Activated naive CD8-positive, alpha-beta T cell treated with anti-CD3 and anti-CD28 coated beads, Interleukin-2, amount 10 ng/mL, durations not matched to agents 7 days and 5 days (primary cell): ENCODE results near the gene MARS1. TPM values are rescaled to one million over a fixed set of nuclear protein-coding genes. Genes with fewer than 3 reads are reported as not detected.
"Not testable (repeated sequence)": the region's sequence is repeated elsewhere in the genome, so short reads cannot be mapped to it uniquely, and the experiment has no call there.

Experiments used
- ATAC-seq: fragments of 150-1000 bp; cut with Tn5 transposase; one replicate; pipeline ENCODE4 v1.10.0; 2021; ENCODE audit warnings: low read depth, moderate library complexity
- POLR2A ChIA-PET: fragments of 350-600 bp; sonication (Branson Sonifier 250); formaldehyde crosslinking; loops from one replicate; lab custom pipeline; 2021; ENCODE audit warnings: antibody characterized with exemption; lab: Charles Lee
- DNase-seq: peaks from one replicate; pipeline ENCODE4 v3.0.0; 2021
- H3K27ac Mint-ChIP-seq: one replicate; pipeline ENCODE4 v1.8.0; 2022; ENCODE audit warnings: mild to moderate bottlenecking, mixed read lengths
- H3K27me3 Mint-ChIP-seq: one replicate; pipeline ENCODE4 v1.8.0; 2022; ENCODE audit warnings: mild to moderate bottlenecking, moderate library complexity, mixed read lengths
- H3K36me3 Mint-ChIP-seq: one replicate; pipeline ENCODE4 v1.8.0; 2021; ENCODE audit warnings: mild to moderate bottlenecking, mixed read lengths
- H3K4me1 Mint-ChIP-seq: one replicate; pipeline ENCODE4 v1.8.0; 2021; ENCODE audit warnings: mixed read lengths
- H3K4me3 Mint-ChIP-seq: one replicate; pipeline ENCODE4 v1.8.0; 2022; ENCODE audit warnings: mild to moderate bottlenecking, moderate library complexity, mixed read lengths
- H3K9me3 Mint-ChIP-seq: one replicate; pipeline ENCODE4 v1.8.0; 2021; ENCODE audit warnings: mixed read lengths
- total RNA-seq, 2 experiments: library from RNA; stranded (reverse); gene quantifications; one replicate each; pipeline ENCODE4 v1.2.3, GENCODE V29; 2021

MARS1 gene
- total RNA-seq, 2 experiments from 2014 or later = 293 to 306 TPM

- Mint-ChIP-seq H3K27ac (peak overlapping the region; percentile 45), H3K9me3 (no peaks in the 10 kb centered on the region), H3K4me1 (peaks cover 31% of the 10 kb centered on the region), H3K27me3 (no peaks in the 10 kb centered on the region), H3K4me3 (no peak overlapping the region), H3K36me3 (peaks cover 36% of the 10 kb centered on the region)
- ATAC-seq = no peak
- POLR2A ChIA-PET = interaction anchor here (0.7 to 4.3 kb wide), 4 partner anchors 12 to 37 kb away, joined by 3 to 24 read pairs (median 4); partner anchors contain the start of genes ARHGAP9 and DDIT3
- no peak for DNase-seq
Measured at GRCh38 chr12:57491393-57492280, 3.8 kb downstream of the MARS1 start.

GRCh38 chr12:57495051-57495701, 7.3 kb downstream of the MARS1 start:
- H3K4me3 Mint-ChIP-seq, DNase-seq, ATAC-seq, H3K27ac Mint-ChIP-seq, H3K9me3 Mint-ChIP-seq, H3K27me3 Mint-ChIP-seq: not testable (repeated sequence)
- POLR2A ChIA-PET = interaction anchor here (1.2 kb wide), 1 partner anchor 124 kb away, joined by 4 read pairs; no protein-coding TSS in a partner anchor
- Mint-ChIP-seq H3K36me3 (peaks cover 50% of the 10 kb centered on the region), H3K4me1 (peaks cover 22% of the 10 kb centered on the region)

GRCh38 chr12:57496822-57497221, 9.0 kb downstream of the MARS1 start:
- no peak overlapping the region for H3K27ac Mint-ChIP-seq
- no peak overlapping the region for H3K4me3 Mint-ChIP-seq
- ATAC-seq (no peak), DNase-seq (no peak)
- peaks cover 18% of the 10 kb centered on the region for H3K4me1 Mint-ChIP-seq
- no peaks in the 10 kb centered on the region for H3K27me3 Mint-ChIP-seq
- POLR2A ChIA-PET = interaction anchor here (0.6 to 1.4 kb wide), 6 partner anchors 8 to 40 kb away, joined by 3 to 4 read pairs (median 3); no protein-coding TSS in a partner anchor
- H3K9me3 Mint-ChIP-seq = peaks cover 5% of the 10 kb centered on the region
- H3K36me3 Mint-ChIP-seq = peaks cover 57% of the 10 kb centered on the region

GRCh38 chr12:57497223-57498131, 9.6 kb downstream of the MARS1 start:
- H3K36me3 Mint-ChIP-seq = peaks cover 61% of the 10 kb centered on the region
- POLR2A ChIA-PET = interaction anchor here (0.6 to 1.4 kb wide), 5 partner anchors 9 to 32 kb away, joined by 3 to 4 read pairs (median 3); no protein-coding TSS in a partner anchor
- no peak overlapping the region for H3K4me3 Mint-ChIP-seq
- ATAC-seq (no peak), DNase-seq (no peak)
- H3K4me1 Mint-ChIP-seq = peaks cover 18% of the 10 kb centered on the region
- H3K9me3 Mint-ChIP-seq = peaks cover 5% of the 10 kb centered on the region
- H3K27me3 Mint-ChIP-seq = no peaks in the 10 kb centered on the region
- H3K27ac Mint-ChIP-seq = peak overlapping the region; percentile 47

- Mint-ChIP-seq H3K27me3 (no peaks in the 10 kb centered on the region), H3K9me3 (peaks cover 5% of the 10 kb centered on the region), H3K4me3 (no peak overlapping the region), H3K36me3 (peaks cover 59% of the 10 kb centered on the region), H3K4me1 (peaks cover 13% of the 10 kb centered on the region), H3K27ac (no peak overlapping the region)
- DNase-seq (no peak), ATAC-seq (no peak)
- POLR2A ChIA-PET = no interaction called here
Measured at GRCh38 chr12:57498132-57498502, 10.2 kb downstream of the MARS1 start.

- Mint-ChIP-seq H3K27ac (no peak overlapping the region), H3K36me3 (peaks cover 60% of the 10 kb centered on the region), H3K27me3 (no peaks in the 10 kb centered on the region), H3K4me1 (peaks cover 13% of the 10 kb centered on the region), H3K4me3 (no peak overlapping the region), H3K9me3 (peaks cover 5% of the 10 kb centered on the region)
- ATAC-seq = no peak
- DNase-seq = no peak
- POLR2A ChIA-PET = interaction anchor here (0.7 kb wide), 1 partner anchor 29 kb away, joined by 5 read pairs; no protein-coding TSS in a partner anchor
Measured at GRCh38 chr12:57498571-57498970, 10.7 kb downstream of the MARS1 start.

GRCh38 chr12:57500213-57500612, 12.3 kb downstream of the MARS1 start:
- Mint-ChIP-seq H3K4me3 (no peak overlapping the region), H3K27me3 (no peaks in the 10 kb centered on the region), H3K27ac (no peak overlapping the region), H3K9me3 (peaks cover 5% of the 10 kb centered on the region), H3K36me3 (peaks cover 64% of the 10 kb centered on the region), H3K4me1 (peaks cover 13% of the 10 kb centered on the region)
- DNase-seq (no peak), ATAC-seq (no peak)
- POLR2A ChIA-PET = interaction anchor here (0.9 kb wide), 1 partner anchor 12 kb away, joined by 4 read pairs; no protein-coding TSS in a partner anchor

- peak; percentile 23 for DNase-seq
- peaks cover 62% of the 10 kb centered on the region for H3K36me3 Mint-ChIP-seq
- not testable (repeated sequence) for H3K27me3 Mint-ChIP-seq, H3K4me1 Mint-ChIP-seq, H3K27ac Mint-ChIP-seq, H3K9me3 Mint-ChIP-seq, H3K4me3 Mint-ChIP-seq, ATAC-seq
- POLR2A ChIA-PET = interaction anchor here (0.7 to 1.0 kb wide), 2 partner anchors 16 to 827 kb away, joined by 3 to 7 read pairs; no protein-coding TSS in a partner anchor
Measured at GRCh38 chr12:57502311-57502969, 14.6 kb downstream of the MARS1 start.

GRCh38 chr12:57506541-57506940, 18.7 kb downstream of the MARS1 start:
- ATAC-seq, H3K4me1 Mint-ChIP-seq, H3K27ac Mint-ChIP-seq, DNase-seq, H3K9me3 Mint-ChIP-seq, H3K27me3 Mint-ChIP-seq, H3K4me3 Mint-ChIP-seq: not testable (repeated sequence)
- POLR2A ChIA-PET = interaction anchor here (0.7 kb wide), 1 partner anchor 28 kb away, joined by 3 read pairs; no protein-coding TSS in a partner anchor
- peaks cover 32% of the 10 kb centered on the region for H3K36me3 Mint-ChIP-seq

GRCh38 chr12:57507796-57508195, 19.9 kb downstream of the MARS1 start:
- DNase-seq, POLR2A ChIA-PET, H3K9me3 Mint-ChIP-seq, ATAC-seq, H3K4me3 Mint-ChIP-seq, H3K27me3 Mint-ChIP-seq, H3K4me1 Mint-ChIP-seq, H3K27ac Mint-ChIP-seq: not testable (repeated sequence)
- peaks cover 34% of the 10 kb centered on the region for H3K36me3 Mint-ChIP-seq

- DNase-seq = no peak
- H3K4me3 Mint-ChIP-seq = no peak overlapping the region
- peaks cover 33% of the 10 kb centered on the region for H3K36me3 Mint-ChIP-seq
- H3K27ac Mint-ChIP-seq = no peak overlapping the region
- no peak for ATAC-seq
- H3K27me3 Mint-ChIP-seq = no peaks in the 10 kb centered on the region
- H3K4me1 Mint-ChIP-seq = peaks cover 9% of the 10 kb centered on the region
- POLR2A ChIA-PET = interaction anchor here (1.6 to 3.1 kb wide), 2 partner anchors 8 to 34 kb away, joined by 4 to 16 read pairs; partner anchors contain the start of gene DDIT3
- H3K9me3 Mint-ChIP-seq = no peaks in the 10 kb centered on the region
Measured at GRCh38 chr12:57511161-57511560, 23.3 kb downstream of the MARS1 start.
